HT-29 (cell line): Measurements from ENCODE around the gene TMEM272. TPM values are rescaled to one million over a fixed set of nuclear protein-coding genes. Genes with fewer than 3 reads are reported as not detected.
A peak's percentile ranks its signal among the peaks of the same experiment; 100 is the strongest.
"Not testable (repeated sequence)": the region's sequence is repeated elsewhere in the genome, so short reads cannot be mapped to it uniquely, and the experiment has no call there.

Experiments
- DNase-seq: peaks from one replicate; pipeline ENCODE4 v3.0.0-alpha.2; 2015; ENCODE audit warnings: low spot score
- total RNA-seq: library from RNA; depleted of rRNA; stranded (reverse); fragments of >200 nt; shearing (Covaris generic); gene quantifications from 2 replicates; pipeline ENCODE4 v1.2.3, GENCODE V29; 2014

The TMEM272 gene
- total RNA-seq, 1 experiment from 2014 or later: not detected

- no peak for DNase-seq
These were observed 19.2 kb downstream of the TMEM272 start for GRCh38 chr13:51825681-51826254.

- no peak for DNase-seq
These were observed 19.8 kb downstream of the TMEM272 start for GRCh38 chr13:51825165-51825592.

GRCh38 chr13:51824712-51825111 is 20.3 kb downstream of the TMEM272 start:
- DNase-seq: not testable (repeated sequence)

- DNase-seq: no peak
These were observed 21.1 kb downstream of the TMEM272 start for GRCh38 chr13:51823863-51824262.

- no peak for DNase-seq
These were observed 21.6 kb downstream of the TMEM272 start for GRCh38 chr13:51823359-51823758.

GRCh38 chr13:51822106-51822815 is 22.7 kb downstream of the TMEM272 start:
- no peak for DNase-seq

GRCh38 chr13:51821606-51822005 is 23.4 kb downstream of the TMEM272 start:
- DNase-seq: no peak

- DNase-seq: no peak
These were observed 24.9 kb downstream of the TMEM272 start for GRCh38 chr13:51820016-51820597.

- DNase-seq: no peak
These were observed 25.4 kb downstream of the TMEM272 start for GRCh38 chr13:51819544-51819943.

- DNase-seq: no peak
These were observed 26.0 kb downstream of the TMEM272 start for GRCh38 chr13:51818781-51819511.

- no peak for DNase-seq
These were observed 26.7 kb downstream of the TMEM272 start for GRCh38 chr13:51818276-51818675.

GRCh38 chr13:51817717-51818116 is 27.3 kb downstream of the TMEM272 start:
- DNase-seq: no peak

GRCh38 chr13:51816604-51817249 is 28.2 kb downstream of the TMEM272 start:
- no peak for DNase-seq

- peak; percentile 25 for DNase-seq
These were observed 29.1 kb downstream of the TMEM272 start for GRCh38 chr13:51815848-51816247.

- peak; percentile 90 for DNase-seq
These were observed 29.9 kb downstream of the TMEM272 start for GRCh38 chr13:51814825-51815650.

- no peak for DNase-seq
These were observed 30.9 kb downstream of the TMEM272 start for GRCh38 chr13:51814071-51814470.

- DNase-seq: no peak
These were observed 33.0 kb downstream of the TMEM272 start for GRCh38 chr13:51811920-51812451.

GRCh38 chr13:51811046-51811445 is 33.9 kb downstream of the TMEM272 start:
- no peak for DNase-seq

GRCh38 chr13:51808811-51809210 is 36.2 kb downstream of the TMEM272 start:
- DNase-seq: no peak

- no peak for DNase-seq
These were observed 37.9 kb downstream of the TMEM272 start for GRCh38 chr13:51807041-51807440.

- peak; percentile 36 for DNase-seq
These were observed 38.4 kb downstream of the TMEM272 start for GRCh38 chr13:51806566-51806965.
